GM18870 (cell line): ENCODE measurements around the gene TBL1X.

ENCODE experiments used
- ATAC-seq: cut with Tn5 transposase; IDR thresholded peaks from one replicate; pipeline ENCODE4 v1.9.1; 2021; ENCODE audit warnings: moderate library complexity; ENCODE audit not compliant: unreplicated experiment

The TBL1X gene

GRCh38 chrX:9786798-9787635 is 322.2 kb downstream of the TBL1X start:
- no peak for ATAC-seq

DNA sequence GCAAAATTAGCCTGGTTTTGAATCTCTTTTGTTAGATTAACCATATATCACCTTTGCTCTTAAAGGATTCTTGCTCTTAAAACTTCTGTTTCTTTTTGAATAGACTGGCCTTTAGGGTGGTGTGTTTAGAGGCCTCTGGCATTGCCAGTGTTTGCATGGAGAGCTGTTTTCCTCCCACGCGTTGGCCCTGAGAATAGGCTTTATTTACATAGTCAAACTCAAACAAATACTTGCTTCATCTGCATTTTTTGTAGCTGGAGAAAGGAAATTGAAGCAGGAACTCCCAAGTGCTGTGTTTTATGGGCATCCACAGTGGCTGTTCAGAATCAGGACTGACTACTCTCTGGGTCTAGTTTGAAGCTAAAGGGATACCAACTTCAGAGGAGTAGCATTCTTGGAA is 324.1 kb downstream of the TBL1X start:
- ATAC-seq: no peak

- no peak for ATAC-seq
Observed at GRCh38 chrX:9789555-9789954, 324.7 kb downstream of the TBL1X start.
